K562 (cell line): ENCODE results near the gene SECISBP2. TPM values are rescaled to one million over a fixed set of nuclear protein-coding genes. Genes with fewer than 3 reads are reported as not detected.
A peak's percentile ranks its signal among the peaks of the same experiment; 100 is the strongest.

Experiments
- ATAC-seq: fragments of 200-7000 bp; cut with Tn5 transposase; 3 replicates; pipeline ENCODE4 v1.9.1; 2020; ENCODE audit warnings: moderate library complexity
- BruUV-seq: library from RNA; stranded (reverse); fragments of 400-500 nt; replicated peaks from 2 replicates; lab custom pipeline; 2021; lab: Mats Ljungman, UMichigan
- CTCF ChIA-PET: fragments of 300-600 bp; formaldehyde crosslinking; extraction: SDS; loops from one replicate; lab custom pipeline; 2021; ENCODE audit warnings: low intra/inter-chr PET ratio; lab: Yijun Ruan, JAX
- POLR2A ChIA-PET: fragments of 300-600, 350-650 bp; sonication (Branson Sonifier 250); formaldehyde crosslinking; extraction: SDS; loops from one replicate; lab custom pipeline; 2021; ENCODE audit warnings: antibody characterized with exemption, inconsistent platforms; lab: Yijun Ruan, JAX
- DNase-seq, 4 experiments: peaks; one replicate each; pipeline versions ENCODE4 v3.0.0 to v3.0.0-alpha.2; 2011 to 2018; ENCODE audit warnings: low spot score in 3 of 4, mixed read lengths in 3 of 4; ENCODE audit errors: extremely low read depth in 1 of 4
- FAIRE-seq: peaks from 2 replicates; lab custom pipeline; 2011; peaks lifted over from hg19 to GRCh38; lab: Jason Lieb, UNC
- H2AFZ ChIP-seq: 2 replicates; pipeline ENCODE4 v1.6.0; 2011; ENCODE audit warnings: low read depth, low read length, control low read depth, inconsistent platforms
- H3K27ac ChIP-seq: fragments of 200-600 bp; 3 replicates; pipeline ENCODE4 v1.8.0; 2011; ENCODE audit warnings: low read depth, mild to moderate bottlenecking, control low read depth, inconsistent platforms, low read length, moderate library complexity, mixed read lengths; ENCODE audit errors: extremely low read depth
- H3K27me3 ChIP-seq, 2 experiments: fragments of 300-600 bp in 1 of 2; 2 replicates in 1 of 2; 3 replicates in 1 of 2; pipeline versions ENCODE4 v1.6.0 to v1.8.0; 2011; ENCODE audit warnings: inconsistent platforms in 2 of 2, low read length in 2 of 2, mild to moderate bottlenecking in 1 of 2, mixed read lengths in 1 of 2, moderate library complexity in 1 of 2; ENCODE audit not compliant: control insufficient read depth in 2 of 2, insufficient read depth in 2 of 2
- H3K36me3 ChIP-seq: fragments of 300-600 bp; 3 replicates; pipeline ENCODE4 v1.8.0; 2011; ENCODE audit warnings: mild to moderate bottlenecking, low read length, inconsistent platforms; ENCODE audit not compliant: control insufficient read depth, insufficient read depth
- H3K4me1 ChIP-seq, 2 experiments: fragments of 200-600 bp in 1 of 2; replicated peaks in 1 of 2; 2 replicates in 1 of 2; 3 replicates in 1 of 2; pipeline versions ENCODE4 v1.5.1 to v1.8.0; 2011; ENCODE audit warnings: inconsistent platforms in 2 of 2, low read length in 2 of 2, mild to moderate bottlenecking in 1 of 2, mixed read lengths in 1 of 2, moderate library complexity in 1 of 2; ENCODE audit not compliant: control insufficient read depth in 2 of 2, insufficient read depth in 2 of 2
- H3K4me2 ChIP-seq: 2 replicates; pipeline ENCODE4 v1.6.1; 2011; ENCODE audit warnings: low read length, control low read depth, inconsistent platforms, mixed read lengths; ENCODE audit not compliant: insufficient read depth
- H3K4me3 ChIP-seq: fragments of 200-600 bp; sonication (generic), shearing (Covaris generic); 2 replicates; pipeline ENCODE4 v1.5.1; 2016; ENCODE audit warnings: control low read depth, inconsistent platforms
- H3K79me2 ChIP-seq: fragments of 200-600 bp; 3 replicates; pipeline ENCODE4 v1.8.0; 2011; ENCODE audit warnings: low read length, inconsistent platforms; ENCODE audit not compliant: control insufficient read depth, insufficient read depth
- H3K9ac ChIP-seq, 2 experiments: 2 replicates each; pipeline versions ENCODE4 v1.6.0 to v1.6.1; 2011; ENCODE audit warnings: low read depth in 2 of 2, low read length in 2 of 2, control low read depth in 1 of 2, inconsistent platforms in 1 of 2, mild to moderate bottlenecking in 1 of 2, mixed read lengths in 1 of 2; ENCODE audit not compliant: insufficient read depth in 1 of 2
- H3K9me1 ChIP-seq: one replicate; pipeline ENCODE4 v1.6.0; 2011; ENCODE audit warnings: inconsistent platforms, mild to moderate bottlenecking, low read length, moderate library complexity; ENCODE audit not compliant: control insufficient read depth, insufficient read depth
- H3K9me3 ChIP-seq: replicated peaks from 2 replicates; pipeline ENCODE4 v1.5.1; 2011; ENCODE audit warnings: low read depth, low read length, inconsistent platforms; ENCODE audit not compliant: control insufficient read depth, insufficient read depth
- H4K20me1 ChIP-seq: replicated peaks from 2 replicates; pipeline ENCODE4 v1.6.1; 2011; ENCODE audit warnings: low read length, inconsistent platforms, mixed read lengths; ENCODE audit not compliant: control insufficient read depth, insufficient read depth
- CBFB ChIP-seq: sonication (generic); formaldehyde crosslinking; IDR thresholded peaks from 2 replicates; pipeline ENCODE4 v1.4.0; 2020; ENCODE audit warnings: mild to moderate bottlenecking, missing genetic modification reagents
- DLX4 ChIP-seq: fragments of 250-450 bp; sonication (Bioruptor Pico); IDR thresholded peaks from 2 replicates; pipeline ENCODE4 v1.6.1; 2021; ENCODE audit warnings: mild to moderate bottlenecking
- ESRRB ChIP-seq: fragments of 250-450 bp; sonication (Bioruptor Pico); IDR thresholded peaks from 2 replicates; pipeline ENCODE4 v1.5.0; 2020; ENCODE audit warnings: mild to moderate bottlenecking, moderate library complexity, borderline replicate concordance
- ETV5 ChIP-seq: sonication (generic); formaldehyde crosslinking; IDR thresholded peaks from 2 replicates; pipeline ENCODE4 v1.4.0; 2020; ENCODE audit warnings: low read depth, mild to moderate bottlenecking, missing genetic modification reagents
- HDAC1 ChIP-seq, 2 experiments: fragments of 450-650 bp; IDR thresholded peaks; 2 replicates each; pipeline ENCODE4 v1.6.1; 2016 to 2017; ENCODE audit warnings: inconsistent platforms in 1 of 2, mild to moderate bottlenecking in 1 of 2, moderate library complexity in 1 of 2
- KAT7 ChIP-seq: sonication (generic); formaldehyde crosslinking; IDR thresholded peaks from 2 replicates; pipeline ENCODE4 v1.8.0; 2022; ENCODE audit warnings: missing genetic modification reagents, mild to moderate bottlenecking, borderline replicate concordance
- MAZ ChIP-seq, 2 experiments: fragments of 450-650 bp in 1 of 2; sonication (generic) in 1 of 2; formaldehyde crosslinking; IDR thresholded peaks in 1 of 2; conservative IDR thresholded peaks in 1 of 2; 2 replicates each; pipeline versions ENCODE4 v1.4.0 to v1.5.0; 2020; ENCODE audit warnings: mild to moderate bottlenecking in 1 of 2, missing genetic modification reagents in 1 of 2
- NFIX ChIP-seq: fragments of 250-450 bp; sonication (Bioruptor Pico); IDR thresholded peaks from 2 replicates; pipeline ENCODE4 v1.4.0; 2020; ENCODE audit warnings: low read depth, mild to moderate bottlenecking, moderate library complexity
- PHTF2 ChIP-seq: fragments of 250-450 bp; sonication (Bioruptor Pico); IDR thresholded peaks from 2 replicates; pipeline ENCODE4 v1.5.0; 2021; ENCODE audit warnings: mild to moderate bottlenecking
- RNF2 ChIP-seq: sonication (generic); IDR thresholded peaks from 2 replicates; pipeline ENCODE4 v1.6.1; 2016
- RREB1 ChIP-seq: fragments of 250-450 bp; sonication (Bioruptor Pico); IDR thresholded peaks from 2 replicates; pipeline ENCODE4 v1.4.0; 2020
- SRF ChIP-seq, 2 experiments: fragments of 250-450, 450-650 bp in 1 of 2; sonication (Bioruptor Pico) in 1 of 2; sonication (generic) in 1 of 2; formaldehyde crosslinking; IDR thresholded peaks; 2 replicates each; pipeline versions ENCODE4 v1.5.0 to v1.5.1; 2020 to 2022; ENCODE audit warnings: mild to moderate bottlenecking in 1 of 2, missing genetic modification reagents in 1 of 2
- ZNF217 ChIP-seq: sonication (generic); formaldehyde crosslinking; IDR thresholded peaks from 2 replicates; pipeline ENCODE4 v1.8.0; 2022; ENCODE audit warnings: mild to moderate bottlenecking, missing genetic modification reagents
- ZNF232 ChIP-seq: sonication (generic); formaldehyde crosslinking; IDR thresholded peaks from 2 replicates; pipeline ENCODE4 v1.8.0; 2022; ENCODE audit warnings: mild to moderate bottlenecking, missing genetic modification reagents
- in situ Hi-C: fragments of 300-500 bp; cut with MboI; formaldehyde crosslinking; loops from 4 replicates; pipeline ENCODE4 v1.15.0; 2018; ENCODE audit warnings: inconsistent platforms, mixed read lengths
- intact Hi-C: fragments of 100-400 bp; cut with micrococcal nuclease; formaldehyde crosslinking; loops from 2 replicates; pipeline ENCODE4 v1.14.2; 2022
- polyA plus RNA-seq, 8 experiments: library from polyadenylated mRNA; depleted of rRNA in 4 of 8; stranded (reverse) in 5 of 8; unstranded in 3 of 8; fragments of >200 nt; fragmentation: Nextera tagmentation in 2 of 8; fragmentation: Illumina TruSeq in 1 of 8; extraction: Ambion mirVana in 2 of 8; extraction: Trizol in 1 of 8; gene quantifications; 2 replicates each; pipeline versions ENCODE4 v1.2.1 to v1.2.3, GENCODE V29; 2011 to 2014; ENCODE audit warnings: inconsistent platforms in 1 of 8, missing spikeins in 1 of 8
- total RNA-seq, 7 experiments: library from RNA; depleted of rRNA in 6 of 7; stranded (reverse); fragments of >200 nt in 6 of 7; fragmentation: Illumina TruSeq in 2 of 7; extraction: Trizol in 2 of 7; gene quantifications; 2 replicates each; pipeline versions ENCODE4 v1.2.1 to v1.2.3, GENCODE V29; 2011 to 2021; ENCODE audit warnings: low replicate concordance in 1 of 7
- TF ChIP-seq, protein P1 (sequence below): fragments of 250-450 bp; sonication (Bioruptor Pico); IDR thresholded peaks from 2 replicates; pipeline ENCODE4 v1.5.0; 2021

The SECISBP2 gene
- total and polyA plus RNA-seq, 9 of the 15 experiments (the other 6 are each of a cell fraction or from before 2014, with no cell fraction given), result 3.2 to 41.6 (median 26.1) TPM

DNA sequence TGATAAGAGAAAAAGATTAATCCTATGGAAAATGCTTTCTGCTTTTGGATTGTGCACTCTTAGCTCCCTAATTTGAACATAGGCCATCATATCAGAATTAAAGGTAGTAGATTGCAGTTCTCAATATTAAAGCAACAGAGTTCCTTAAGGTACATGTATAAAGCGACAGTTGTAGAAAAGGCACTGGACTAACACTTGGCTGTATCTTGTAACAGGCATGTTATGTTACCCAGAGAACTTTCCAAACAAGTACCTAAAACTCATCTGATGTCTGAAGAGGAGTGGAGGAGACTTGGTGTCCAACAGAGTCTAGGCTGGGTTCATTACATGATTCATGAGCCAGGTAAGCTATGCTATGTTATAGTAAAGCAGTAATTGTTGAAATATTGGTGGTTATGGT is 3.3 kb upstream of the SECISBP2 start (continued):
- TF ChIP-seq DLX4 (CRISPR knock-in tag), result no peak
- TF ChIP-seq MAZ (CRISPR knock-in tag; conservative IDR thresholded peaks at IDR 0.05 in 1 of 2, IDR thresholded peaks at IDR 0.05 in 1 of 2), result no peak

- Histone ChIP-seq H3K79me2 (peaks cover 87% of the 10 kb centered on the region), H4K20me1 (peaks cover 28% of the 10 kb centered on the region), H3K36me3 (peaks cover 60% of the 10 kb centered on the region), H3K4me3 (no peak overlapping the region), H3K27me3 (no peaks in the 10 kb centered on the region), H3K4me2 (no peak overlapping the region), H3K4me1 (peaks cover 3 to 7% of the 10 kb centered on the region in 2 experiments; a peak in 3 of 5 replicates), H3K9me3 (no peaks in the 10 kb centered on the region), H3K27ac (peak overlapping the region; percentile 32; the same call in 1 of the 3 replicates), H3K9ac (peak overlapping the region in 1 of 2 experiments; percentile 19; a peak in 1 of 4 replicates), H3K9me1 (peaks cover 4% of the 10 kb centered on the region), H2AFZ (no peak overlapping the region)
- in situ Hi-C loops (no loop called here), intact Hi-C loops (no loop called here)
- no TSS peak for BruUV-seq
- ATAC-seq (no peak), FAIRE-seq (no peak), DNase-seq (no peak)
- CTCF ChIA-PET, result interaction anchor here (0.6 kb wide), 1 partner anchor 1517 kb away, joined by 3 read pairs; no protein-coding TSS in a partner anchor
- POLR2A ChIA-PET, result no interaction called here
- no peak for TF ChIP-seq NFIX (CRISPR knock-in tag)
- no peak for TF ChIP-seq RREB1 (CRISPR knock-in tag)
- TF ChIP-seq ZNF217 (CRISPR knock-in tag), result no peak
- no peak for TF ChIP-seq ESRRB (CRISPR knock-in tag)
- TF ChIP-seq RNF2, result no peak
- TF ChIP-seq ETV5 (CRISPR knock-in tag), result no peak
- TF ChIP-seq, protein P1, sequence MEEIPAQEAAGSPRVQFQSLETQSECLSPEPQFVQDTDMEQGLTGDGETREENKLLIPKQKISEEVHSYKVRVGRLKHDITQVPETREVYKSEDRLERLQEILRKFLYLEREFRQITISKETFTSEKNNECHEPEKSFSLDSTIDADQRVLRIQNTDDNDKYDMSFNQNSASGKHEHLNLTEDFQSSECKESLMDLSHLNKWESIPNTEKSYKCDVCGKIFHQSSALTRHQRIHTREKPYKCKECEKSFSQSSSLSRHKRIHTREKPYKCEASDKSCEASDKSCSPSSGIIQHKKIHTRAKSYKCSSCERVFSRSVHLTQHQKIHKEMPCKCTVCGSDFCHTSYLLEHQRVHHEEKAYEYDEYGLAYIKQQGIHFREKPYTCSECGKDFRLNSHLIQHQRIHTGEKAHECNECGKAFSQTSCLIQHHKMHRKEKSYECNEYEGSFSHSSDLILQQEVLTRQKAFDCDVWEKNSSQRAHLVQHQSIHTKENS (CRISPR knock-in tag), result no peak
- no peak for TF ChIP-seq CBFB (CRISPR knock-in tag)
- no peak for TF ChIP-seq ZNF232 (CRISPR knock-in tag)
- TF ChIP-seq KAT7, result no peak
- TF ChIP-seq SRF (CRISPR knock-in tag; IDR thresholded peaks at IDR 0.05), result no peak
- TF ChIP-seq PHTF2 (CRISPR knock-in tag), result no peak
- TF ChIP-seq HDAC1 (IDR thresholded peaks at IDR 0.05), result no peak
Measured at GRCh38 chr9:89315482-89315881, 2.8 kb upstream of the SECISBP2 start.
